Large intestine (tissue), 3 donors: ENCODE measurements around the gene KDM4B. TPM values are rescaled to one million over a fixed set of nuclear protein-coding genes. Genes with fewer than 3 reads are reported as not detected.

Source experiments
- DNase-seq, 2 donors: peaks; one replicate each; pipeline versions ENCODE4 v3.0.0 to v3.0.0-alpha.2; 2013
- H3K27ac ChIP-seq: one replicate; pipeline ENCODE4 v1.5.1; 2013; ENCODE audit warnings: low read length
- H3K27me3 ChIP-seq: 2 replicates; pipeline ENCODE4 v1.6.1; 2013; ENCODE audit warnings: low read length; ENCODE audit not compliant: control insufficient read depth, insufficient read depth
- H3K36me3 ChIP-seq: 2 replicates; pipeline ENCODE4 v1.6.1; 2013; ENCODE audit warnings: low read length; ENCODE audit not compliant: control insufficient read depth, insufficient read depth
- H3K4me1 ChIP-seq: one replicate; pipeline ENCODE4 v1.6.1; 2013; ENCODE audit warnings: low read length; ENCODE audit not compliant: control insufficient read depth, insufficient read depth
- H3K4me3 ChIP-seq: one replicate; pipeline ENCODE4 v1.5.1; 2013; ENCODE audit warnings: low read length
- H3K9me3 ChIP-seq: one replicate; pipeline ENCODE4 v1.6.1; 2013; ENCODE audit warnings: mild to moderate bottlenecking, low read depth, low read length, moderate library complexity; ENCODE audit not compliant: control insufficient read depth
- WGBS: methylation state at CpG from one replicate; pipeline ENCODE4 v1.1.5; 2013; ENCODE audit warnings: low lambda C conversion rate; ENCODE audit not compliant: insufficient coverage; 5-methylcytosine and 5-hydroxymethylcytosine counted together
- polyA plus RNA-seq: library from polyadenylated mRNA; unstranded; fragments of 120-200 nt; gene quantifications from one replicate; pipeline ENCODE4 v1.2.1, GENCODE V29; 2013

The KDM4B gene
- polyA plus RNA-seq, 1 donor = 13.7 TPM

GRCh38 chr19:5120833-5121232 is 151.9 kb downstream of the KDM4B start:
- Histone ChIP-seq H3K4me3 (no peak overlapping the region), H3K36me3 (peaks cover 28% of the 10 kb centered on the region), H3K27me3 (no peaks in the 10 kb centered on the region), H3K27ac (no peak overlapping the region), H3K9me3 (peaks cover 6% of the 10 kb centered on the region), H3K4me1 (no peaks in the 10 kb centered on the region)
- no peak for DNase-seq
- WGBS = no CpG with 5 or more reads among the region's 9 CpGs

- DNase-seq = no peak
- peaks cover 26% of the 10 kb centered on the region for H3K36me3 ChIP-seq
- peaks cover 4% of the 10 kb centered on the region for H3K9me3 ChIP-seq
- H3K27ac ChIP-seq = no peak overlapping the region
- 83% methylated on average over 1 of the region's 28 CpGs for WGBS
- H3K27me3 ChIP-seq = no peaks in the 10 kb centered on the region
- no peak overlapping the region for H3K4me3 ChIP-seq
- H3K4me1 ChIP-seq = no peaks in the 10 kb centered on the region
Observed at GRCh38 chr19:5121266-5122120, 152.6 kb downstream of the KDM4B start.

GRCh38 chr19:5122121-5122400 is 153.1 kb downstream of the KDM4B start:
- no peak for DNase-seq
- no peak overlapping the region for H3K4me3 ChIP-seq
- no peaks in the 10 kb centered on the region for H3K4me1 ChIP-seq
- H3K9me3 ChIP-seq = no peaks in the 10 kb centered on the region
- no peak overlapping the region for H3K27ac ChIP-seq
- WGBS = no CpG with 5 or more reads among the region's 4 CpGs
- H3K27me3 ChIP-seq = no peaks in the 10 kb centered on the region
- peaks cover 26% of the 10 kb centered on the region for H3K36me3 ChIP-seq

GRCh38 chr19:5122671-5123409 is 153.9 kb downstream of the KDM4B start:
- no peak overlapping the region for H3K27ac ChIP-seq
- peaks cover 26% of the 10 kb centered on the region for H3K36me3 ChIP-seq
- no peak overlapping the region for H3K4me3 ChIP-seq
- no peaks in the 10 kb centered on the region for H3K27me3 ChIP-seq
- no peaks in the 10 kb centered on the region for H3K9me3 ChIP-seq
- H3K4me1 ChIP-seq = peaks cover 6% of the 10 kb centered on the region
- WGBS = no CpG with 5 or more reads among the region's 30 CpGs
- no peak for DNase-seq

GRCh38 chr19:5123646-5124045 is 154.7 kb downstream of the KDM4B start:
- Histone ChIP-seq H3K27me3 (no peaks in the 10 kb centered on the region), H3K36me3 (peaks cover 26% of the 10 kb centered on the region), H3K4me3 (no peak overlapping the region), H3K27ac (no peak overlapping the region), H3K4me1 (peaks cover 11% of the 10 kb centered on the region), H3K9me3 (no peaks in the 10 kb centered on the region)
- WGBS = no CpG with 5 or more reads among the region's 11 CpGs
- no peak for DNase-seq

- Histone ChIP-seq H3K36me3 (peaks cover 26% of the 10 kb centered on the region), H3K27ac (no peak overlapping the region), H3K4me1 (peaks cover 16% of the 10 kb centered on the region), H3K9me3 (no peaks in the 10 kb centered on the region), H3K27me3 (no peaks in the 10 kb centered on the region), H3K4me3 (no peak overlapping the region)
- DNase-seq = no peak
- 100% methylated on average over 2 of the region's 21 CpGs for WGBS
Observed at GRCh38 chr19:5124111-5124855, 155.4 kb downstream of the KDM4B start.

GRCh38 chr19:5125376-5125775 is 156.5 kb downstream of the KDM4B start:
- no peak overlapping the region for H3K27ac ChIP-seq
- peaks cover 25% of the 10 kb centered on the region for H3K36me3 ChIP-seq
- H3K4me1 ChIP-seq = peaks cover 19% of the 10 kb centered on the region
- DNase-seq = no peak
- no CpG with 5 or more reads among the region's 17 CpGs for WGBS
- no peaks in the 10 kb centered on the region for H3K27me3 ChIP-seq
- H3K4me3 ChIP-seq = no peak overlapping the region
- no peaks in the 10 kb centered on the region for H3K9me3 ChIP-seq

- Histone ChIP-seq H3K9me3 (no peaks in the 10 kb centered on the region), H3K36me3 (peaks cover 19% of the 10 kb centered on the region), H3K4me3 (no peak overlapping the region), H3K27ac (no peak overlapping the region), H3K27me3 (no peaks in the 10 kb centered on the region), H3K4me1 (peaks cover 19% of the 10 kb centered on the region)
- no peak for DNase-seq
- WGBS = no CpG with 5 or more reads among the region's 21 CpGs
Observed at GRCh38 chr19:5125797-5126497, 157.0 kb downstream of the KDM4B start.

GRCh38 chr19:5126498-5127223 is 157.7 kb downstream of the KDM4B start:
- Histone ChIP-seq H3K27ac (no peak overlapping the region), H3K36me3 (peaks cover 15% of the 10 kb centered on the region), H3K27me3 (no peaks in the 10 kb centered on the region), H3K9me3 (no peaks in the 10 kb centered on the region), H3K4me1 (peaks cover 22% of the 10 kb centered on the region), H3K4me3 (no peak overlapping the region)
- DNase-seq = no peak
- WGBS = no CpG with 5 or more reads among the region's 26 CpGs
